Measurements from ENCODE around the gene TBCK.

GRCh38 chr4:106160560-106160959, 155.4 kb downstream of the TBCK start:
- TF ChIP-seq CTCF (IDR thresholded peaks at IDR 0.05) (no peak), EZH2 (IDR thresholded peaks at IDR 0.05; ENCODE audit: borderline replicate concordance, insufficient read depth, low read depth, low read length, poor library complexity, severe bottlenecking) (no peak)

All from B cell (primary cell).